OCI-LY1 (cell line): ENCODE data around the gene GLDN.

Source experiments
- H2AFZ ChIP-seq: fragments of 200-600 bp; sonication (generic), shearing (Covaris generic); 2 replicates; pipeline ENCODE4 v1.6.0; 2014; ENCODE audit warnings: antibody characterized with exemption, mild to moderate bottlenecking, low read length
- H3F3A ChIP-seq: fragments of 200-600 bp; sonication (generic), shearing (Covaris generic); 2 replicates; pipeline ENCODE4 v1.6.0; 2014; ENCODE audit warnings: mild to moderate bottlenecking, antibody characterized with exemption, low read length, moderate library complexity; ENCODE audit not compliant: insufficient read depth
- H3K27ac ChIP-seq: fragments of 200-600 bp; sonication (generic); 2 replicates; pipeline ENCODE4 v1.5.1; 2014; ENCODE audit warnings: low read length, mixed run types, mild to moderate bottlenecking, low read depth; ENCODE audit not compliant: poor library complexity, severe bottlenecking
- H3K27me3 ChIP-seq: fragments of 200-600 bp; sonication (generic); 2 replicates; pipeline ENCODE4 v1.6.0; 2014; ENCODE audit warnings: antibody characterized with exemption, mild to moderate bottlenecking, low read length, moderate library complexity; ENCODE audit not compliant: insufficient read depth
- H3K36me3 ChIP-seq: fragments of 200-600 bp; sonication (generic); 2 replicates; pipeline ENCODE4 v1.6.1; 2014; ENCODE audit warnings: mild to moderate bottlenecking, antibody characterized with exemption, low read length, moderate library complexity, mixed read lengths; ENCODE audit not compliant: insufficient read depth
- H3K4me1 ChIP-seq: fragments of 200-600 bp; sonication (generic); 2 replicates; pipeline ENCODE4 v1.5.1; 2014; ENCODE audit warnings: mild to moderate bottlenecking, low read length, moderate library complexity; ENCODE audit not compliant: insufficient read depth, severe bottlenecking
- H3K4me2 ChIP-seq: fragments of 200-600 bp; sonication (generic), shearing (Covaris generic); 2 replicates; pipeline ENCODE4 v1.6.1; 2014; ENCODE audit warnings: low read length
- H3K4me3 ChIP-seq: fragments of 200-600 bp; sonication (generic); 2 replicates; pipeline ENCODE4 v1.5.1; 2014; ENCODE audit warnings: low read length, low read depth, mild to moderate bottlenecking, mixed read lengths; ENCODE audit not compliant: poor library complexity, severe bottlenecking
- H3K79me2 ChIP-seq: fragments of 200-600 bp; shearing (Covaris generic); 2 replicates; pipeline ENCODE4 v1.6.1; 2016; ENCODE audit warnings: mixed run types, low read length, mixed read lengths; ENCODE audit not compliant: insufficient read depth
- H3K9ac ChIP-seq: fragments of 200-600 bp; sonication (generic), shearing (Covaris generic); 2 replicates; pipeline ENCODE4 v1.6.1; 2014; ENCODE audit warnings: mild to moderate bottlenecking, low read length, mixed read lengths
- H3K9me2 ChIP-seq: fragments of 200-600 bp; sonication (generic), shearing (Covaris generic); 2 replicates; pipeline ENCODE4 v1.6.1; 2014; ENCODE audit warnings: low read depth, mild to moderate bottlenecking, low read length, mixed read lengths
- H3K9me3 ChIP-seq: fragments of 200-600 bp; shearing (Covaris generic); 2 replicates; pipeline ENCODE4 v1.6.1; 2014; ENCODE audit warnings: low read length, mixed read lengths
- H4K20me1 ChIP-seq: fragments of 200-600 bp; sonication (generic), shearing (Covaris generic); 2 replicates; pipeline ENCODE4 v1.6.0; 2016; ENCODE audit warnings: mild to moderate bottlenecking, low read length; ENCODE audit not compliant: insufficient read depth
- EZH2 ChIP-seq: fragments of 200-600 bp; sonication (generic), shearing (Covaris generic); IDR thresholded peaks from 2 replicates; pipeline ENCODE4 v1.8.0; 2017; ENCODE audit warnings: borderline replicate concordance, mixed run types, mild to moderate bottlenecking, antibody characterized with exemption, low read length, moderate library complexity, mixed read lengths
- TF ChIP-seq, protein P1 (sequence below): fragments of 200-600 bp; sonication (generic), shearing (Covaris generic); IDR thresholded peaks from 2 replicates; pipeline ENCODE4 v1.5.1; 2017; ENCODE audit warnings: mild to moderate bottlenecking, antibody characterized with exemption, low read length, moderate library complexity, mixed read lengths

Gene GLDN

DNA sequence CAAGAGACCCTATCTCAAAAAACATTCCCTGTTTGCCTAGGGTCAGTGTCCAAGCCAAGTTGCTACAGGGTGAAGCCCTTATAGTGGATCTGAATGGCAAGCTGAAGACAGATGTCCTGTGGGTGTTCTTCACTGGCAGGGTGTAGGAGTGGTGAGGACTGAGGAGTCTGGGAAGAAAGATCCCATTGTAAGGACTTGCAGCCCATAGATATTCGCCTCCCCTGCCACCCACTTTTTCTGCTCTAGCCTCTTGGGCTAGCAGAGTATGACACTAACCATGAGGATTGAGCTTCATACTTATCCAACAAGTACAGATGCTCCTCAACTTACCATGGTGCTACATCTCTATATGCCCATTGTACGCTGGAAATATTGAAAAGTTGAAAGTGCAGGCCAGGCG is 16.3 kb upstream of the GLDN start:
- H3K9ac ChIP-seq, result no peak overlapping the region
- no peak overlapping the region for H2AFZ ChIP-seq
- H3K27ac ChIP-seq, result no peak overlapping the region
- no peaks in the 10 kb centered on the region for H3K79me2 ChIP-seq
- H3K4me1 ChIP-seq, result no peaks in the 10 kb centered on the region
- no peaks in the 10 kb centered on the region for H4K20me1 ChIP-seq
- no peaks in the 10 kb centered on the region for H3K27me3 ChIP-seq
- H3F3A ChIP-seq, result no peaks in the 10 kb centered on the region
- no peaks in the 10 kb centered on the region for H3K9me3 ChIP-seq
- H3K9me2 ChIP-seq, result no peaks in the 10 kb centered on the region
- no peak for TF ChIP-seq EZH2
- TF ChIP-seq, protein P1, sequence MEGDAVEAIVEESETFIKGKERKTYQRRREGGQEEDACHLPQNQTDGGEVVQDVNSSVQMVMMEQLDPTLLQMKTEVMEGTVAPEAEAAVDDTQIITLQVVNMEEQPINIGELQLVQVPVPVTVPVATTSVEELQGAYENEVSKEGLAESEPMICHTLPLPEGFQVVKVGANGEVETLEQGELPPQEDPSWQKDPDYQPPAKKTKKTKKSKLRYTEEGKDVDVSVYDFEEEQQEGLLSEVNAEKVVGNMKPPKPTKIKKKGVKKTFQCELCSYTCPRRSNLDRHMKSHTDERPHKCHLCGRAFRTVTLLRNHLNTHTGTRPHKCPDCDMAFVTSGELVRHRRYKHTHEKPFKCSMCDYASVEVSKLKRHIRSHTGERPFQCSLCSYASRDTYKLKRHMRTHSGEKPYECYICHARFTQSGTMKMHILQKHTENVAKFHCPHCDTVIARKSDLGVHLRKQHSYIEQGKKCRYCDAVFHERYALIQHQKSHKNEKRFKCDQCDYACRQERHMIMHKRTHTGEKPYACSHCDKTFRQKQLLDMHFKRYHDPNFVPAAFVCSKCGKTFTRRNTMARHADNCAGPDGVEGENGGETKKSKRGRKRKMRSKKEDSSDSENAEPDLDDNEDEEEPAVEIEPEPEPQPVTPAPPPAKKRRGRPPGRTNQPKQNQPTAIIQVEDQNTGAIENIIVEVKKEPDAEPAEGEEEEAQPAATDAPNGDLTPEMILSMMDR, result no peak
- H3K4me2 ChIP-seq, result no peak overlapping the region
- H3K4me3 ChIP-seq, result no peak overlapping the region
- no peaks in the 10 kb centered on the region for H3K36me3 ChIP-seq

DNA sequence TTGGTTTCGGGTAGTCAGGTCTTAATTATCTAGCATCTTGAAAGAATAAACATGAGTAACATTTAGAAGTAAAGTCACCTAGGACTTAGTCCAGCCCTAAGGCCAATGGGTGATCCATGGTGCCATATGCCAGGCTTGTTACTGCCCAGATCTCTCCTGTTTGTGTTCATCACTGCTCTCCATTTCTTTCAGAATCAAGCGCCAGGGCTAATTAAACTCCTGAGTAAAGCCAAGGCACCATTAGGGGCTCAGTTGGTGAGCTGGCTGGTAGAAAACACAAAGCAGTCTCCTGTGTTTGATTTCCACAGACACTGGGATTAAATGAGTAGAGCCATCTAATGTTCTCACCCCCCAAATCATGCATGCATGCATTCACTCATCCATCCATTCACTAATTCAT is 14.4 kb upstream of the GLDN start:
- Histone ChIP-seq H3K4me2 (no peak overlapping the region), H3K4me1 (no peaks in the 10 kb centered on the region), H3F3A (no peaks in the 10 kb centered on the region), H3K27ac (no peak overlapping the region), H2AFZ (no peak overlapping the region), H3K4me3 (no peak overlapping the region), H3K36me3 (no peaks in the 10 kb centered on the region), H3K9me3 (no peaks in the 10 kb centered on the region), H3K9me2 (no peaks in the 10 kb centered on the region), H3K79me2 (no peaks in the 10 kb centered on the region), H3K9ac (no peak overlapping the region), H3K27me3 (no peaks in the 10 kb centered on the region), H4K20me1 (no peaks in the 10 kb centered on the region)
- TF ChIP-seq, protein P1, result no peak

DNA sequence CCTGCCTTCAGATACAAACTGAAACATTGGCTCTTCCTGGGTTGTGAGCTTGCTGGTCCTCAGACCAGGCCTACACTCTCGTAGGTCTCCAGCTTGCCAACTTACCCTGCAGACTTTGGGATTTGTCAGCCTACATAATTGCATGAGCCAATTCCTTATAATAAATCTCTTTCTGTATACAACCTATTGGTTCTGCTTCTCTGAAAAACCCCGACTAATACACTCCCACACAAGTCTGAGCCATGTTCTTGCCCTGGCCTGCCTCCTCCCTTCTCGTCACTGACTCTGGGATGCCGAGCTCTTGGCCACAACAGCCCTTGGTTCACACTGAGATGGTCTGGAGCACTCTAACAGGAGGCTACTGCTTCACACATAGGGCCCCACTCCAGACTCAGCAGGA is 12.5 kb upstream of the GLDN start:
- Histone ChIP-seq H3K9me3 (no peaks in the 10 kb centered on the region), H3F3A (no peaks in the 10 kb centered on the region), H4K20me1 (no peaks in the 10 kb centered on the region), H3K27me3 (no peaks in the 10 kb centered on the region), H3K9me2 (no peaks in the 10 kb centered on the region), H2AFZ (no peak overlapping the region), H3K79me2 (no peaks in the 10 kb centered on the region), H3K4me2 (no peak overlapping the region), H3K9ac (no peak overlapping the region), H3K36me3 (no peaks in the 10 kb centered on the region), H3K27ac (no peak overlapping the region), H3K4me3 (no peak overlapping the region), H3K4me1 (no peaks in the 10 kb centered on the region)
- TF ChIP-seq EZH2, result no peak
- TF ChIP-seq, protein P1, result no peak
